Activated CD4-positive, alpha-beta T cell treated with anti-CD3 and anti-CD28 coated beads for 4 hours (primary cell): ENCODE results near the gene CDC73.
"Not testable (repeated sequence)": the region's sequence is repeated elsewhere in the genome, so short reads cannot be mapped to it uniquely, and the experiment has no call there.

Source experiments
- DNase-seq, 2 donors: peaks; one replicate each; pipeline ENCODE4 v3.0.0-alpha.2; 2020

Gene CDC73

DNA sequence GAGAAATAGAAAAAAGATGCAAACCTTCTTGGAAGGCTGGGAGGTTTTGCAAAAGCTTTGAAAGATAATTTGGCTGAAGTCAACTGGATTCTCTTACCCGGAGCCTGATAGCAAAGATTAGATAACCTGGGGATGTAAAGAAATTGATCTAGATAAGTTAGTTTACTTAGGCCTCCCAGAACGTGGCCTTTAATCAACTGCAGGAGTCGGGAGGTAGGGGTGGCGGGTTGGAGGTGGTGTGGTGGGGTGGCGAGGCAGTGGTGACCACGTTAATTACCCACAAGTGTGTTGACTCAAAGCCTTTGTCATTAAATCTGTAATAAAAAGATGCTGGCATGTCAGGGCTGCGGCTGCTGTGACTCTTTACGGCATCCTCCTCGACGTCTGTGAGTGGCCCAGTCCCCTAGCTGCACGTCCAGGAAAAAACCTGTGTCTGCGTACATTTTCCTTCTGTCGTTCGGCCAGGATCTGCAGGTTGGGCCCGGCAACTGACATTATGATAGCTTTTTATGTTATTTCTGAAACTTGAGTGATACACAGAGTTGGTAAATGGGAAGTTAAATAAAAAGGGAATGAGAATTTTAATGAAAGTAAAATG is 115.6 kb downstream of the CDC73 start:
- no peak for DNase-seq

DNA sequence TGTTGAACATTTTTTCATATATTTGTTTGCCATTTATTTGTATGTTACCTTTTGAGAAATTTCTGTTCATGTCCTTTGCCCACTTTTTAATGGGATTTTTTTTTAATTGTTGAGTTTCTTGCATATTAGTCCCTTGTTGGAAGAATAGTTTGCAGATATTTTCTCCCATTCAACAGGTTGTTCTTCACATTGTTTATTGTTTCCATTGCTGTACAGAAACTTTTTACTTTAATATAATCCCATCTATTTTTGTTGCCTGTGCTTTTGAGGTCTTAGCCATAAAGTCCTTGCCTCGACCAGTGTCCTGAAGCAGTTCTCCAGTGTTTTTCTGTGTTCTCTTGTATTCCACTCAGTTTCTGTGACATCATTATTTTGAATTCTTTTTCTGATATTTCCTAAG is 118.8 kb downstream of the CDC73 start:
- DNase-seq = no peak

GRCh38 chr1:193241132-193241827 is 119.4 kb downstream of the CDC73 start:
- no peak for DNase-seq

GRCh38 chr1:193242000-193242399 is 120.2 kb downstream of the CDC73 start:
- no peak for DNase-seq

- DNase-seq = no peak
These were observed 127.4 kb downstream of the CDC73 start for GRCh38 chr1:193249187-193249586.

- no peak for DNase-seq
These were observed 130.1 kb downstream of the CDC73 start for GRCh38 chr1:193251950-193252349.

GRCh38 chr1:193256019-193256418 is 134.2 kb downstream of the CDC73 start:
- DNase-seq = no peak

DNA sequence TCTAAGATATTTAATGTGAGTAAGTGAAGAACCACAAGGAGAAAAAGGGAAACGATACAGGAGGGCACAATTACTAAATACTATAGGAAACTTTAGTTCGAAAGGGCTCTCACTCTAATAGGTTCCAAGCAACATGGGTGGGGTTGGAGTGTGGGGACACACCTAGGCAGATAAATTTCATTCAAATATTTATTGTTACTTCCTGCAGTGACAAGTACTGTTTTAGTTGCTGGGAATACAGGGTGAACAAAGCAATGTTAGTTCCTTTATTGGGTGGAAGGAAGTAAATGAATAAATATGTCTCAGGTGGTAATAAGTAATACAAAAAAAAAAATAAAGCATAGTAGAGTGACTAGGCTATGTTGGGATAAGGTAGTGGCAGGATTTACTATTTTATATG is 137.8 kb downstream of the CDC73 start:
- DNase-seq = no peak

DNA sequence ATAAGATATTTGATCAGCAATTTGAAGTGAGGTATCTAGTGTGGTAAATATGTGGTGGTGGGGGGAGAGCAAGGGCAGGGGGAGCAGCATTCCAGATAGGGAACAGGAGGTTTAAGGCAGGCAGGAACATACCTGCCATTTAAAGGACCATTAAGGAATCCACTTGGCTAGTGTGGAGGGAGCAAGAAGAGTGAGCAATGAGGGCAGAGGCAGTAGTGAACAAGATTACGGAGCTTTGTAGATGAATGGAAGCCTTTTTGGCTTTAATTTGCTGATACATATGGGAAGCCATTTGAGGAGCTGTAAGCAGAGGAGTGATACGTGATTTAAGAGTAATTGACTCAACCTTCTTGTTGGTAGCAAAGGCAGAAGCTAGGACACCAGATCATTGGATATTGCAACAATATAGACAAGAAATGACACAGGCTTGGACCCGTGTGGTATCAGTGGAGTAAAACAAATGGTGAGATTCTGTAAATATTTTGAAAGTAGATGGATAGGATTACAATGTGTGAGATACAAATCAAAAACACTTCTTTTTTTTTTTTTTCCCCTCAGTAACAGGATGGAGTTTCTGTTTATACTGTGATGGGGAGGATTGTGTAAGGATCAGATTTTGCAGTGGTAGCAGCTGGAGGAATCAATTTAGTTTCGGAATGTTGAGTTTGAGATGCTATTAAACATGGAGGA is 138.4 kb downstream of the CDC73 start:
- no peak for DNase-seq

- DNase-seq = no peak
These were observed 139.1 kb downstream of the CDC73 start for GRCh38 chr1:193260896-193261295.

DNA sequence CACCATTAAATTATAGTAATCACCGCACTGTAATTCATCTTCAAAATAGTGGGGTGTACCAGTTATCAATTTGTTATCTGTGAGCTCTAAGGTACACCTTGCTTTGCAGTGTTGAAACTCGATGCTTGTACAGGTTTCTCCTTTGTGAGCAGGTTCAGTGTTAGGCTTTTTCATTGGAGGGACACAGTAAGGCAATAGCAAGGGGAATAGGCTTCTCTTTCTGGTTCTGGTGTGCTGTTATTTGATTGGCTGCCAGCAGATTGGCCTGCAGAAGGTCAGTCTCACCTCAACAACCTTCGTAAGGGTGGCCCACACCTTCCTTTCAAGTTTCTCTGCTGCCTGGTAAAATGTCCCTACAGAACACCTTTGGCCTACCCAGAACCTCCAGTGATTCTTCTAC is 140.8 kb downstream of the CDC73 start:
- no peak for DNase-seq

- no peak for DNase-seq
These were observed 142.7 kb downstream of the CDC73 start for GRCh38 chr1:193264313-193265065.

GRCh38 chr1:193265716-193266115 is 143.9 kb downstream of the CDC73 start:
- no peak for DNase-seq

- not testable (repeated sequence) for DNase-seq
These were observed 145.0 kb downstream of the CDC73 start for GRCh38 chr1:193266794-193267193.

GRCh38 chr1:193270996-193271395 is 149.2 kb downstream of the CDC73 start:
- no peak for DNase-seq

DNA sequence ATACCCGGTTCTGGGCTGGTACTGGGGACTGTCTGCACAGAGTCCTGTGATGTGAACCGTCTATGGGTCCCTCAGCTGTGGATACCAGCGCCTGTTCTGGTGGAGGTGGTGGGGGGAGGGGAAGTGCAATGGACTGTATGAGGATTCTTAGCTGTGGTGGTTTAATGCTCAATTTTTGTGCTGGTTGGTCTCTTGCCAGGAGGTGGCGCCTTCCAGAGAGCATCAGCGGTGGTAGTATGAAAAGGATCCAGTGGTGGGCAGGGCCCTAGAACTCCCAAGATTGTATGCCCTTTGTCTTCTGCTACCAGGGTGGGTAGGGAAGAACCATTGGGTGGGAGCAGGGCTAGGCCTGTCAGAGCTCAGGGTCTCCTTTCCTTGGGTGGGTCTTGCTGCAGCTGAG is 153.9 kb downstream of the CDC73 start:
- no peak for DNase-seq

DNA sequence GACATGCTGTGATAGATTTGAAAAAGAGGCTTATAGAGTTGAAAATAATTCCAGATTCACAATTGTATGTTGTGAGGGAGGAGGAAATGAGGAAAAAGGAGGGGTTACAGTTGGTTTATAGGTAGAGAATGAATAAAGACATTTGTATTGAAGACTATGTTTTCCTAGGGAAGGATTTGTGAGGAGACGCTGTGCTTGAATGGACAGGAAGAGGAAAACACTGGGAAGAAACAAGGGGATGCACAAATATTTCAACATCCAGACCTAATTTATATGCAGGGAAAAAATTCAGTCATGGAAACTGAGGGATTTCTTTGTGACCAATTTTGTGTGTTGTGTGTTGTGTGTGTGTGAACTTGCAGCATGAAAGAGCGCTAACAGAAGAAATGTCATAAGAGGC is 157.1 kb downstream of the CDC73 start:
- no peak for DNase-seq

DNA sequence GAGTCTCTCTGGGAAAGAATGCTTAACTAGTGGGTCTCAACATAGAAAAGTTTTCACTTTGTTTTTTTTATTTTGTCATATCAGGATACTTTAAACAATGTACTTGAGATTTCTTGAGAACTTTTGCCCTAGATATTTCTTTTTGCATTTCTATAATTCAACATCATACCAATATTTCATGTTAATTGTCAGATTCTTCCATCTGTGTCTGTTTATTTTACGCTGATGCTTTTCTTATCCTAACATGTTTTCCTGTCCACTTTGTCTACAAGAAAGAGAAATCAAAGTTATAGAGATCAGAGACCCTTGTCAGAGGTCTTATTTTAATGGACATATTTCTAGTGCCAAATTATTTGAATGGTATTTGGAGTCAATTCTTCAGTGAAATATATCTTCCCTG is 160.1 kb downstream of the CDC73 start:
- no peak for DNase-seq

- no peak for DNase-seq
These were observed 161.2 kb downstream of the CDC73 start for GRCh38 chr1:193283016-193283415.

GRCh38 chr1:193284219-193284618 is 162.4 kb downstream of the CDC73 start:
- no peak for DNase-seq

GRCh38 chr1:193285641-193286040 is 163.8 kb downstream of the CDC73 start:
- DNase-seq = no peak

DNA sequence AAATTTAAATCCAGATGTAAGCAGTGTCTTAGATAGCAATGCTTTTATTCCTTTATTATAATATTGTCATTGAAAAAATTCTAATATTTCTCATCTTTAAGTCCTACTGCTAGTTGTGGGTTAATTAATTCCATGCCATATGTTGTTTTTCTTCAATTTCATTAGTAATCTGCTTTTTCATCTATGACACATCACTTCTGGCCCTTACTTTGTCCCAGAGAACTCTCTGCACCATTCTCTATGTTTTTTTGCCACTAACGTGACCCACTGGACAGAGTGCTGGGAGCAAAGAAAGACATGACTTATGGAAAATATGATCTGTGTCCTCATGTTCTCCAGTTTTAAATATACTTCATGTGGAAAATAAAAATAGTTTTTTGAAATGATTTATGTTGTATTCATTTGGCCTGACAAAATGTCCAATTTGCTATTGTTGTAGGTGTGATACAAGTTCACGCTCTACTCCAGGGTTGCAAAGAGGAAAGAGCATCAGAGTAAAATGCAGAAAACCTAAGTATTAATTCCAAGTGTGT is 166.8 kb downstream of the CDC73 start:
- DNase-seq = not testable (repeated sequence)

DNA sequence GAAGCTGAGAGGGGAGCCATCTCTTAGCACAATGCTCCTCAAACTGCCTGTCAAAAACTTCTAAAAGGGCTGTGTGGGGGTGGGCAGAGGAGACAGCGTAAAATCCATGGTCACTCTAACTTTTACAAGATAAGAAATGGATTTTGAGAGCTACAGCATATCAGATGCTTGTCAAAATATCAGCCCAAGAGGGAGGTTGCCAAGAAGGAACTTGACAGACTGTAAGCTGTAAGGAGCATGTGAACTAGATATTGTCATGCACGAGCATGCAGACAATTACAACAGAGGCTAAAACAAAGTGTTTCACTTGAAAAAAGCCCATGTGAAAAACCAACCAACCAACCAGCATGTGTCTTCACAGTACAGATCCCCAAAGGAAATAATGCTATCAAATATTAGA is 171.9 kb downstream of the CDC73 start:
- no peak for DNase-seq
